H1 (cell line): ENCODE data around the gene HIVEP2. TPM values are rescaled to one million over a fixed set of nuclear protein-coding genes. Genes with fewer than 3 reads are reported as not detected.

ENCODE experiments used
- CREB1 ChIP-seq: IDR thresholded peaks from 2 replicates; pipeline ENCODE4 v1.6.1; 2012; ENCODE audit warnings: inconsistent platforms
- GTF2F1 ChIP-seq: IDR thresholded peaks from 2 replicates; pipeline ENCODE4 v1.6.1; 2012; ENCODE audit warnings: low read depth, low read length, improper control_type of control experiment, borderline replicate concordance
- HDAC2 ChIP-seq, 2 experiments: fragments of 300-600 bp in 1 of 2; sonication (generic) in 1 of 2; IDR thresholded peaks; 2 replicates each; pipeline ENCODE4 v1.6.1; 2011 to 2012; ENCODE audit warnings: low read depth in 2 of 2, low read length in 2 of 2, mild to moderate bottlenecking in 2 of 2, moderate library complexity in 2 of 2, borderline replicate concordance in 1 of 2, inconsistent platforms in 1 of 2
- RXRA ChIP-seq: IDR thresholded peaks from 2 replicates; pipeline ENCODE4 v1.6.1; 2011; ENCODE audit warnings: low read depth, mild to moderate bottlenecking, low read length, moderate library complexity; ENCODE audit not compliant: insufficient read depth
- SIN3A ChIP-seq, 2 experiments: IDR thresholded peaks in 1 of 2; conservative IDR thresholded peaks in 1 of 2; 2 replicates each; pipeline ENCODE4 v1.6.1; 2011 to 2012; ENCODE audit warnings: low read length in 2 of 2, improper control_type of control experiment in 1 of 2, low read depth in 1 of 2, mild to moderate bottlenecking in 1 of 2
- SRF ChIP-seq: IDR thresholded peaks from 2 replicates; pipeline ENCODE4 v1.6.1; 2011; ENCODE audit warnings: mild to moderate bottlenecking, low read depth, low read length, moderate library complexity
- SUZ12 ChIP-seq: fragments of 200-600 bp; sonication (generic); IDR thresholded peaks from 2 replicates; pipeline ENCODE4 v1.6.1; 2012; ENCODE audit warnings: mild to moderate bottlenecking, inconsistent platforms, low read length, moderate library complexity, mixed read lengths
- polyA plus RNA-seq, 7 experiments: library from polyadenylated mRNA; depleted of rRNA in 3 of 7; stranded (reverse) in 5 of 7; unstranded in 2 of 7; fragments of >200 nt in 5 of 7; fragments of 200-250 nt in 2 of 7; gene quantifications; 1 replicate in 5 of 7; 2 replicates in 1 of 7; 4 replicates in 1 of 7; pipeline versions ENCODE4 v1.2.1 to v1.2.3, GENCODE V29; 2011 to 2013; ENCODE audit warnings: missing spikeins in 2 of 7, mixed read lengths in 2 of 7
- total RNA-seq: library from RNA; stranded (reverse); fragmentation: NEBNext Ultra II Directional; extraction: Animal tissue kit (Norgen Biotek cat#: 25700); gene quantifications from 2 replicates; pipeline ENCODE4 v1.2.1, GENCODE V29; 2021

HIVEP2 gene
- total and polyA plus RNA-seq, 2 of the 8 experiments (the other 6 are each of a cell fraction or from before 2014, with no cell fraction given): 2.2 to 6.1 TPM

GRCh38 chr6:142891454-142891853 lies 53.5 kb downstream of the HIVEP2 start (continued):
- TF ChIP-seq CREB1: no peak
- no peak for TF ChIP-seq RXRA
- no peak for TF ChIP-seq SUZ12
- TF ChIP-seq SRF: no peak
- no peak for TF ChIP-seq HDAC2 (IDR thresholded peaks at IDR 0.05; ENCODE audit: borderline replicate concordance in 1 of 2, low read depth in 2 of 2, low read length in 2 of 2)
- no peak for TF ChIP-seq GTF2F1
- no peak for TF ChIP-seq SIN3A (conservative IDR thresholded peaks at IDR 0.05 in 1 of 2, IDR thresholded peaks at IDR 0.05 in 1 of 2; ENCODE audit: low read depth in 1 of 2, low read length in 2 of 2)
